ENCODE data around the gene KCTD1. TPM values are rescaled to one million over a fixed set of nuclear protein-coding genes. Genes with fewer than 3 reads are reported as not detected.

The KCTD1 gene
- total RNA-seq, 2 donors from 2014 or later, result 35.1 to 44.4 TPM

GRCh38 chr18:26511339-26512071, 36.8 kb downstream of the KCTD1 start:
- peak overlapping the region; percentile 72 to 74 for H3K27ac ChIP-seq
- no peak for TF ChIP-seq CTCF (IDR thresholded peaks at IDR 0.05)
- no peaks in the 10 kb centered on the region for H3K36me3 ChIP-seq
- H3K4me3 ChIP-seq, result no peak overlapping the region
- H3K4me1 ChIP-seq, result peaks cover 0 to 65% of the 10 kb centered on the region in 2 donors
- no peaks in the 10 kb centered on the region for H3K27me3 ChIP-seq
- no peak for DNase-seq (ENCODE audit: low spot score)
- no peaks in the 10 kb centered on the region for H3K9me3 ChIP-seq

- H3K4me3 ChIP-seq, result no peak overlapping the region
- peak overlapping the region; percentile 72 to 74 for H3K27ac ChIP-seq
- DNase-seq (ENCODE audit: low spot score), result no peak
- H3K27me3 ChIP-seq, result no peaks in the 10 kb centered on the region
- H3K4me1 ChIP-seq, result peaks cover 0 to 54% of the 10 kb centered on the region in 2 donors
- H3K9me3 ChIP-seq, result no peaks in the 10 kb centered on the region
- H3K36me3 ChIP-seq, result no peaks in the 10 kb centered on the region
- TF ChIP-seq CTCF (IDR thresholded peaks at IDR 0.05), result no peak
Measured at GRCh38 chr18:26510337-26510736, 38.0 kb downstream of the KCTD1 start.

GRCh38 chr18:26506012-26506411, 42.3 kb downstream of the KCTD1 start:
- H3K27me3 ChIP-seq, result no peaks in the 10 kb centered on the region
- H3K36me3 ChIP-seq, result no peaks in the 10 kb centered on the region
- peak overlapping the region in 1 of 2 donors; percentile 53 for H3K27ac ChIP-seq
- DNase-seq (ENCODE audit: low spot score), result no peak
- peaks cover 0 to 29% of the 10 kb centered on the region in 2 donors for H3K4me1 ChIP-seq
- H3K4me3 ChIP-seq, result no peak overlapping the region
- TF ChIP-seq CTCF (IDR thresholded peaks at IDR 0.05), result no peak
- H3K9me3 ChIP-seq, result no peaks in the 10 kb centered on the region

- no peaks in the 10 kb centered on the region for H3K27me3 ChIP-seq
- DNase-seq (ENCODE audit: low spot score), result no peak
- peak overlapping the region in 1 of 2 donors; percentile 53 for H3K27ac ChIP-seq
- peaks cover 0 to 18% of the 10 kb centered on the region in 2 donors for H3K4me1 ChIP-seq
- no peaks in the 10 kb centered on the region for H3K36me3 ChIP-seq
- H3K4me3 ChIP-seq, result no peak overlapping the region
- TF ChIP-seq CTCF (IDR thresholded peaks at IDR 0.05), result no peak
- H3K9me3 ChIP-seq, result no peaks in the 10 kb centered on the region
Measured at GRCh38 chr18:26504831-26505230, 43.5 kb downstream of the KCTD1 start.

GRCh38 chr18:26503382-26503781, 45.0 kb downstream of the KCTD1 start:
- Histone ChIP-seq H3K4me1 (peaks cover 0 to 13% of the 10 kb centered on the region in 2 donors), H3K4me3 (no peak overlapping the region), H3K27me3 (no peaks in the 10 kb centered on the region), H3K36me3 (no peaks in the 10 kb centered on the region), H3K27ac (no peak overlapping the region), H3K9me3 (no peaks in the 10 kb centered on the region)
- DNase-seq (ENCODE audit: low spot score), result no peak
- TF ChIP-seq CTCF (IDR thresholded peaks at IDR 0.05), result no peak

GRCh38 chr18:26502823-26503222, 45.5 kb downstream of the KCTD1 start:
- Histone ChIP-seq H3K4me1 (peaks cover 0 to 7% of the 10 kb centered on the region in 2 donors), H3K36me3 (no peaks in the 10 kb centered on the region), H3K27me3 (no peaks in the 10 kb centered on the region), H3K9me3 (no peaks in the 10 kb centered on the region), H3K27ac (no peak overlapping the region), H3K4me3 (no peak overlapping the region)
- TF ChIP-seq CTCF (IDR thresholded peaks at IDR 0.05), result no peak
- DNase-seq (ENCODE audit: low spot score), result no peak

Measured in right atrium auricular region (tissue), 2 donors.